B cell (primary cell): ENCODE data around the gene PRKN.

Experiments
- EZH2 ChIP-seq: IDR thresholded peaks from 2 replicates; pipeline ENCODE4 v1.6.1; 2012; ENCODE audit warnings: borderline replicate concordance, low read depth, mild to moderate bottlenecking, moderate library complexity, low read length; ENCODE audit not compliant: insufficient read depth, poor library complexity, severe bottlenecking
- TF ChIP-seq, protein P1 (sequence below): fragments of 200-600 bp; IDR thresholded peaks from one replicate; pipeline ENCODE4 v1.8.0; 2022; ENCODE audit warnings: antibody characterized with exemption, mild to moderate bottlenecking

GRCh38 chr6:161368514-161368913, 1359.1 kb downstream of the PRKN start:
- TF ChIP-seq, protein P1, sequence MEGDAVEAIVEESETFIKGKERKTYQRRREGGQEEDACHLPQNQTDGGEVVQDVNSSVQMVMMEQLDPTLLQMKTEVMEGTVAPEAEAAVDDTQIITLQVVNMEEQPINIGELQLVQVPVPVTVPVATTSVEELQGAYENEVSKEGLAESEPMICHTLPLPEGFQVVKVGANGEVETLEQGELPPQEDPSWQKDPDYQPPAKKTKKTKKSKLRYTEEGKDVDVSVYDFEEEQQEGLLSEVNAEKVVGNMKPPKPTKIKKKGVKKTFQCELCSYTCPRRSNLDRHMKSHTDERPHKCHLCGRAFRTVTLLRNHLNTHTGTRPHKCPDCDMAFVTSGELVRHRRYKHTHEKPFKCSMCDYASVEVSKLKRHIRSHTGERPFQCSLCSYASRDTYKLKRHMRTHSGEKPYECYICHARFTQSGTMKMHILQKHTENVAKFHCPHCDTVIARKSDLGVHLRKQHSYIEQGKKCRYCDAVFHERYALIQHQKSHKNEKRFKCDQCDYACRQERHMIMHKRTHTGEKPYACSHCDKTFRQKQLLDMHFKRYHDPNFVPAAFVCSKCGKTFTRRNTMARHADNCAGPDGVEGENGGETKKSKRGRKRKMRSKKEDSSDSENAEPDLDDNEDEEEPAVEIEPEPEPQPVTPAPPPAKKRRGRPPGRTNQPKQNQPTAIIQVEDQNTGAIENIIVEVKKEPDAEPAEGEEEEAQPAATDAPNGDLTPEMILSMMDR = no peak
- TF ChIP-seq EZH2 = no peak
